ENCODE measurements around the gene P4HA2. TPM values are rescaled to one million over a fixed set of nuclear protein-coding genes. Genes with fewer than 3 reads are reported as not detected.

P4HA2 gene
- total RNA-seq, 2 donors from 2014 or later: 60.5 to 65.4 TPM

GRCh38 chr5:132254321-132254977, 26.8 kb upstream of the P4HA2 start:
- DNase-seq (ENCODE audit: low spot score): no peak
- Histone ChIP-seq H3K27ac (peak overlapping the region in 1 of 2 donors; percentile 23), H3K4me3 (no peak overlapping the region), H3K9me3 (no peaks in the 10 kb centered on the region), H3K27me3 (no peaks in the 10 kb centered on the region), H3K36me3 (no peaks in the 10 kb centered on the region), H3K4me1 (peaks cover 0 to 46% of the 10 kb centered on the region in 2 donors)
- TF ChIP-seq, protein P1, sequence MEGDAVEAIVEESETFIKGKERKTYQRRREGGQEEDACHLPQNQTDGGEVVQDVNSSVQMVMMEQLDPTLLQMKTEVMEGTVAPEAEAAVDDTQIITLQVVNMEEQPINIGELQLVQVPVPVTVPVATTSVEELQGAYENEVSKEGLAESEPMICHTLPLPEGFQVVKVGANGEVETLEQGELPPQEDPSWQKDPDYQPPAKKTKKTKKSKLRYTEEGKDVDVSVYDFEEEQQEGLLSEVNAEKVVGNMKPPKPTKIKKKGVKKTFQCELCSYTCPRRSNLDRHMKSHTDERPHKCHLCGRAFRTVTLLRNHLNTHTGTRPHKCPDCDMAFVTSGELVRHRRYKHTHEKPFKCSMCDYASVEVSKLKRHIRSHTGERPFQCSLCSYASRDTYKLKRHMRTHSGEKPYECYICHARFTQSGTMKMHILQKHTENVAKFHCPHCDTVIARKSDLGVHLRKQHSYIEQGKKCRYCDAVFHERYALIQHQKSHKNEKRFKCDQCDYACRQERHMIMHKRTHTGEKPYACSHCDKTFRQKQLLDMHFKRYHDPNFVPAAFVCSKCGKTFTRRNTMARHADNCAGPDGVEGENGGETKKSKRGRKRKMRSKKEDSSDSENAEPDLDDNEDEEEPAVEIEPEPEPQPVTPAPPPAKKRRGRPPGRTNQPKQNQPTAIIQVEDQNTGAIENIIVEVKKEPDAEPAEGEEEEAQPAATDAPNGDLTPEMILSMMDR (IDR thresholded peaks at IDR 0.05): no peak

- no peaks in the 10 kb centered on the region for H3K27me3 ChIP-seq
- no peak overlapping the region for H3K27ac ChIP-seq
- no peak overlapping the region for H3K4me3 ChIP-seq
- H3K4me1 ChIP-seq: peaks cover 0 to 38% of the 10 kb centered on the region in 2 donors
- no peaks in the 10 kb centered on the region for H3K36me3 ChIP-seq
- TF ChIP-seq, protein P1 (IDR thresholded peaks at IDR 0.05): no peak
- DNase-seq (ENCODE audit: low spot score): no peak
- no peaks in the 10 kb centered on the region for H3K9me3 ChIP-seq
Observed at GRCh38 chr5:132253452-132254320, 26.0 kb upstream of the P4HA2 start.

DNA sequence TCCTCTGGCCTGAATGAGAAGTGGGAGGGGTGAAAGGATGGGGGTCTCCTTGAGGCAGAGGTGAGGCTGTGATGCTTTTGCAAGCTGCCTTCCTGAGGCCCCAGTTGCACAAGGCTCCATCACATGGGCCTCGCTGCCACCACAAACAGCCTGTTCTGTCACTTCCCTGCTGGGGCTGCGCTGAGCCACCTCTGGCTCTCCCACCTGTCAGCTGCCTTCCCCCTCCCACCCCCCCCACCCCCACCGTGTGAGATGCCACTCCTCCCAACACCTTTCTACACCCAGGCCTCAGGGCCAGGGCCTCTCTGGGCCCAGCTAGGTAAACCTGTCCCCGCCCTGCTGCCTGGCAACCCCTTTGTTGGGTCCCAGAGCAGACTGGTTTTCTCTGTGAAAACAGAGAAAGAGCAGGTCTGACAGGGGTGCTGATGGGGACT, 25.4 kb upstream of the P4HA2 start:
- DNase-seq (ENCODE audit: low spot score): no peak
- no peak overlapping the region for H3K27ac ChIP-seq
- no peaks in the 10 kb centered on the region for H3K27me3 ChIP-seq
- peaks cover 0 to 32% of the 10 kb centered on the region in 2 donors for H3K4me1 ChIP-seq
- H3K36me3 ChIP-seq: no peaks in the 10 kb centered on the region
- H3K4me3 ChIP-seq: no peak overlapping the region
- TF ChIP-seq, protein P1 (IDR thresholded peaks at IDR 0.05): no peak
- H3K9me3 ChIP-seq: no peaks in the 10 kb centered on the region

DNA sequence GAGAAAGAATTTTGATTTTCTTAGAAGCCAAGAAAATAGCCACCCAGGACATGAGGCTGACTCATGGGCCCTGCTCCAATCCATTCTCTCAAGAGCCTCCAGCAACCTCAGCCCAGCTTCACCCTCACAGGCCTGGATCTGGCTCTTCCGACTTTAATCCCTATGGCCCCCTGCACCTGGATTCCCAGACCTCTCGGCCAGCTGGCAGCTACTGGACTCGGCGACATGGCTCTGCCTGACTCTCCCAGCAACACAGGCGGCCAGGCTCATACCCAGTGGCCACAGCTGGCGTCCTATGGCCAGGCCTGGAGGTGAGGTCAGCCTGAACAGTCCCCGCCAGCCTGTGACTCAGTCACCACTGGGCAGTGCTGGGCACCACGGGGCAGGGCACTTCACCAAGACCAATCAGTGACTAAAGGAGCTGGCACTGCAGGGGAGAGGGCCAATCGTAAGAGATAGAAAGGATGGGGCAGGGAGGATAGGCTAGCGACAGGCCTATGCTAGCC, 23.6 kb upstream of the P4HA2 start:
- TF ChIP-seq, protein P1 (IDR thresholded peaks at IDR 0.05): no peak
- peaks cover 0 to 20% of the 10 kb centered on the region in 2 donors for H3K4me1 ChIP-seq
- no peak for DNase-seq (ENCODE audit: low spot score)

GRCh38 chr5:132250547-132250946, 22.9 kb upstream of the P4HA2 start:
- no peak for DNase-seq (ENCODE audit: low spot score)
- TF ChIP-seq, protein P1 (IDR thresholded peaks at IDR 0.05): no peak
- no peaks in the 10 kb centered on the region for H3K27me3 ChIP-seq
- H3K27ac ChIP-seq: no peak overlapping the region
- H3K4me1 ChIP-seq: peaks cover 0 to 18% of the 10 kb centered on the region in 2 donors
- H3K36me3 ChIP-seq: no peaks in the 10 kb centered on the region
- no peak overlapping the region for H3K4me3 ChIP-seq
- H3K9me3 ChIP-seq: peaks cover 0 to 13% of the 10 kb centered on the region in 2 donors

More for the DNA sequence above, 23.6 kb upstream of the P4HA2 start:
- Histone ChIP-seq H3K27ac (no peak overlapping the region), H3K36me3 (no peaks in the 10 kb centered on the region), H3K4me3 (no peak overlapping the region), H3K27me3 (no peaks in the 10 kb centered on the region), H3K9me3 (peaks cover 0 to 10% of the 10 kb centered on the region in 2 donors)
